DOHH2 (cell line): ENCODE measurements around the gene ERN1.

Source experiments
- H3F3A ChIP-seq: fragments of 200-600 bp; sonication (generic), shearing (Covaris generic); 2 replicates; pipeline ENCODE4 v1.6.0; 2016; ENCODE audit warnings: antibody characterized with exemption, mild to moderate bottlenecking; ENCODE audit not compliant: control insufficient read depth, insufficient read depth
- H3K27ac ChIP-seq: fragments of 200-600 bp; sonication (generic); 2 replicates; pipeline ENCODE4 v1.5.1; 2014; ENCODE audit warnings: low read depth, mild to moderate bottlenecking, low read length, moderate library complexity
- H3K27me3 ChIP-seq: fragments of 200-600 bp; sonication (generic); 2 replicates; pipeline ENCODE4 v1.6.1; 2014; ENCODE audit warnings: mild to moderate bottlenecking, low read length, mixed read lengths; ENCODE audit not compliant: control insufficient read depth
- H3K36me3 ChIP-seq: fragments of 200-600 bp; sonication (generic); 2 replicates; pipeline ENCODE4 v1.6.1; 2014; ENCODE audit warnings: mild to moderate bottlenecking, low read length, moderate library complexity, mixed read lengths; ENCODE audit not compliant: control insufficient read depth
- H3K4me1 ChIP-seq: fragments of 200-600 bp; sonication (generic); 2 replicates; pipeline ENCODE4 v1.6.1; 2014; ENCODE audit warnings: mild to moderate bottlenecking, low read length, mixed read lengths; ENCODE audit not compliant: control insufficient read depth
- H3K4me2 ChIP-seq: fragments of 200-600 bp; sonication (generic); 2 replicates; pipeline ENCODE4 v1.6.0; 2014; ENCODE audit warnings: mild to moderate bottlenecking, low read length, moderate library complexity
- H3K4me3 ChIP-seq: fragments of 200-600 bp; sonication (generic); 2 replicates; pipeline ENCODE4 v1.5.1; 2014; ENCODE audit warnings: mild to moderate bottlenecking, low read length, mixed read lengths
- H3K79me2 ChIP-seq: fragments of 200-600 bp; sonication (generic); 2 replicates; pipeline ENCODE4 v1.6.1; 2014; ENCODE audit warnings: mild to moderate bottlenecking, low read length, mixed read lengths; ENCODE audit not compliant: control insufficient read depth
- H3K9me2 ChIP-seq: fragments of 200-600 bp; sonication (generic); replicated peaks from 2 replicates; pipeline ENCODE4 v1.6.1; 2014; ENCODE audit warnings: mild to moderate bottlenecking, low read length, mixed read lengths; ENCODE audit not compliant: control insufficient read depth
- H3K9me3 ChIP-seq: fragments of 200-600 bp; sonication (generic); 2 replicates; pipeline ENCODE4 v1.6.1; 2014; ENCODE audit warnings: antibody characterized with exemption, low read length, mixed read lengths; ENCODE audit not compliant: control insufficient read depth, insufficient read depth
- H4K20me1 ChIP-seq: fragments of 200-600 bp; sonication (generic); 2 replicates; pipeline ENCODE4 v1.6.0; 2014; ENCODE audit warnings: low read depth, mild to moderate bottlenecking, antibody characterized with exemption, low read length, moderate library complexity; ENCODE audit not compliant: control insufficient read depth, insufficient read depth
- EZH2phosphoT487 ChIP-seq: fragments of 200-600 bp; sonication (generic); IDR thresholded peaks from 2 replicates; pipeline ENCODE4 v1.6.1; 2017; ENCODE audit warnings: borderline replicate concordance, mild to moderate bottlenecking, antibody characterized with exemption, low read length, moderate library complexity, mixed read lengths
- TF ChIP-seq, protein P1 (sequence below): fragments of 200-600 bp; sonication (generic); IDR thresholded peaks from one replicate; pipeline ENCODE4 v1.5.1; 2014; ENCODE audit warnings: antibody characterized with exemption, mild to moderate bottlenecking, low read depth, low read length; ENCODE audit not compliant: poor library complexity, severe bottlenecking

The ERN1 gene

DNA sequence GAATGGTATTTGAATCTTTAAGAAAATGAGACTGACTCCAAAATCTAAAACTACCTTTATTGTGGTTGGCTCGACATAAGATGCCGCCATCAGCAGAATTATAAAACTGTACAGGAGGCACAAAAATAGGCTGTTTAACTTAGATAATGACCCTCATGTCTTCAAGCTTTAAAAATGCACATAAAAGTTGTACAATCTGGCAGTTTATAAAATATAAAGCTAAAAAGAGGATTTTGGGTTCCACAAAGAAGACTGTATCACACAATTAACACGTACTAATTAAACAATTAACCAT is 90.9 kb downstream of the ERN1 start:
- Histone ChIP-seq H3K9me3 (no peaks in the 10 kb centered on the region), H3K4me3 (no peak overlapping the region), H3K4me1 (no peaks in the 10 kb centered on the region), H3F3A (no peaks in the 10 kb centered on the region), H3K27me3 (0 out of 2 replicates have a peak, but pooled peaks cover 3% of the 10 kb centered on the region), H3K36me3 (no peaks in the 10 kb centered on the region), H3K79me2 (no peaks in the 10 kb centered on the region), H3K9me2 (no peaks in the 10 kb centered on the region), H3K4me2 (no peak overlapping the region), H4K20me1 (no peaks in the 10 kb centered on the region), H3K27ac (no peak overlapping the region)
- no peak for TF ChIP-seq EZH2phosphoT487
- TF ChIP-seq, protein P1, sequence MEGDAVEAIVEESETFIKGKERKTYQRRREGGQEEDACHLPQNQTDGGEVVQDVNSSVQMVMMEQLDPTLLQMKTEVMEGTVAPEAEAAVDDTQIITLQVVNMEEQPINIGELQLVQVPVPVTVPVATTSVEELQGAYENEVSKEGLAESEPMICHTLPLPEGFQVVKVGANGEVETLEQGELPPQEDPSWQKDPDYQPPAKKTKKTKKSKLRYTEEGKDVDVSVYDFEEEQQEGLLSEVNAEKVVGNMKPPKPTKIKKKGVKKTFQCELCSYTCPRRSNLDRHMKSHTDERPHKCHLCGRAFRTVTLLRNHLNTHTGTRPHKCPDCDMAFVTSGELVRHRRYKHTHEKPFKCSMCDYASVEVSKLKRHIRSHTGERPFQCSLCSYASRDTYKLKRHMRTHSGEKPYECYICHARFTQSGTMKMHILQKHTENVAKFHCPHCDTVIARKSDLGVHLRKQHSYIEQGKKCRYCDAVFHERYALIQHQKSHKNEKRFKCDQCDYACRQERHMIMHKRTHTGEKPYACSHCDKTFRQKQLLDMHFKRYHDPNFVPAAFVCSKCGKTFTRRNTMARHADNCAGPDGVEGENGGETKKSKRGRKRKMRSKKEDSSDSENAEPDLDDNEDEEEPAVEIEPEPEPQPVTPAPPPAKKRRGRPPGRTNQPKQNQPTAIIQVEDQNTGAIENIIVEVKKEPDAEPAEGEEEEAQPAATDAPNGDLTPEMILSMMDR = no peak

DNA sequence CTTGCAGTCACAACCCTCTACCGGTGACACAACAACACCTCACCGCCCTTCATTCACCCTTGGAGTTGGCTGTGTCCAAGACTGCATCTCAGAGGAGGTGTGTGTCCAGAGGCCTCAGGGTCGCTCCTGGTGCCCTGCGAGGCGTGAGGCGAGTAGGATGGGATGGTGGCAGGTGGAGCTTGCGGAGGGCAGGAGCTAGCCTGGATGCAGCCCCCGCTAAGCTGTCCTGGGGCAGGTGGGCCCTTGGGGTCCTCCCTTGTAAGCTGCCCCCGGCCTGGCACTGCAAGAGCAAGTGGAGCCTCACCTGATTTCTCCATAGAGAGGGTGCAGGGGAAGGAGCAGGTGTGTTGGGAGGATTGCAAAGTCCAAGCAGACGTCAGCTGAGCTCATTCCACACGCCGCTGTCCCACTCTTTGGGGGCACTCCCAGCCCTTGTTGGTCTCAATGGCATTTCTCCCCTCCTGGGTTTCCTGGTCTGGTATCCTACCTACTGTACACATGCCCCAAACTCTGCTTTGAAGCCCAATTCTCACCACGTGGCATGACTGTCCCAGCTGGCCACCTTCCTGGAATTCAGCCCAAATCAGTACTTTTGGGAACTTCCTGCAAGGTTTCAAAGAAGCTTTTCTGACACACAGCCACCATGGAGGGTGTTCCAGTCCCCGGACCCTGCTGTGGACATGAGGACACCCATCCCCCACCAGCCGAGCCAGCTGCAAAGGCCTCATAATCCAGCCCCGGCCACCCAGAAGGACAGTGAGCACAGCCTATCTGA is 91.4 kb downstream of the ERN1 start:
- H3F3A ChIP-seq = no peaks in the 10 kb centered on the region
- H3K4me2 ChIP-seq = no peak overlapping the region

DNA sequence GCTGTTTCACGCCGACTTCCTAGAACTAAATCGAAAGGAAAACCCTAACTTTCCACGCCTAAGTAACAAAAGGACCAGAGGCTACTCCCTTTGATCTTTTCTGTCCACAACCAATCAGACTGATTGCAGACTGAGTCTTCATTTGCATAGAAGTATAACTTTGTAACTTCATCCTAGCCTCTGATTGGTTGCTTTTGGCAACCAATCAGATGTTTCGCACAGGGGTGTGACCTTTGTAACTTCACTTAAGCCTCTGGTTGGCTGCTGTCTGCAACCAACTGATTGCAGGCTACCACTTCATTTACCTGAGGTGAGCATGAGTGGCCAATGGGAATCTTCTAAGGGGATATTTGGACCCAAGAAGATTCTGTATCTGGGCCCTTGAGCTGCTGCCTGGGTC is 92.1 kb downstream of the ERN1 start:
- Histone ChIP-seq H3K9me2 (no peaks in the 10 kb centered on the region), H3K27me3 (0 out of 2 replicates have a peak, but pooled peaks cover 3% of the 10 kb centered on the region), H3K27ac (no peak overlapping the region), H4K20me1 (no peaks in the 10 kb centered on the region), H3K36me3 (no peaks in the 10 kb centered on the region), H3K4me2 (no peak overlapping the region), H3K79me2 (no peaks in the 10 kb centered on the region), H3K9me3 (no peaks in the 10 kb centered on the region), H3K4me3 (no peak overlapping the region), H3K4me1 (no peaks in the 10 kb centered on the region), H3F3A (no peaks in the 10 kb centered on the region)
- no peak for TF ChIP-seq EZH2phosphoT487
- TF ChIP-seq, protein P1 = no peak

More for the DNA sequence above, 91.4 kb downstream of the ERN1 start:
- Histone ChIP-seq H3K4me3 (no peak overlapping the region), H3K9me2 (no peaks in the 10 kb centered on the region), H3K27me3 (0 out of 2 replicates have a peak, but pooled peaks cover 3% of the 10 kb centered on the region), H4K20me1 (no peaks in the 10 kb centered on the region), H3K9me3 (no peaks in the 10 kb centered on the region), H3K27ac (no peak overlapping the region), H3K36me3 (no peaks in the 10 kb centered on the region), H3K4me1 (no peaks in the 10 kb centered on the region), H3K79me2 (no peaks in the 10 kb centered on the region)
- TF ChIP-seq EZH2phosphoT487 = no peak
- TF ChIP-seq, protein P1 = no peak
